ENCODE data around the gene HEPACAM. TPM values are rescaled to one million over a fixed set of nuclear protein-coding genes. Genes with fewer than 3 reads are reported as not detected.

Gene HEPACAM
- total and polyA plus RNA-seq, 8 donors: 0.04 to 0.31 (median 0.07) TPM; not detected in 3

- H3K4me3 ChIP-seq: no peak overlapping the region
- intact Hi-C loops (cut with DNase I): no loop called here
- no peaks in the 10 kb centered on the region for H3K36me3 ChIP-seq
- no peak overlapping the region for H3K27ac ChIP-seq
- H3K4me1 ChIP-seq: peaks cover 11 to 23% of the 10 kb centered on the region in 2 donors
- ATAC-seq: no peak
- no peaks in the 10 kb centered on the region for H3K9me3 ChIP-seq
- TF ChIP-seq, protein P1, sequence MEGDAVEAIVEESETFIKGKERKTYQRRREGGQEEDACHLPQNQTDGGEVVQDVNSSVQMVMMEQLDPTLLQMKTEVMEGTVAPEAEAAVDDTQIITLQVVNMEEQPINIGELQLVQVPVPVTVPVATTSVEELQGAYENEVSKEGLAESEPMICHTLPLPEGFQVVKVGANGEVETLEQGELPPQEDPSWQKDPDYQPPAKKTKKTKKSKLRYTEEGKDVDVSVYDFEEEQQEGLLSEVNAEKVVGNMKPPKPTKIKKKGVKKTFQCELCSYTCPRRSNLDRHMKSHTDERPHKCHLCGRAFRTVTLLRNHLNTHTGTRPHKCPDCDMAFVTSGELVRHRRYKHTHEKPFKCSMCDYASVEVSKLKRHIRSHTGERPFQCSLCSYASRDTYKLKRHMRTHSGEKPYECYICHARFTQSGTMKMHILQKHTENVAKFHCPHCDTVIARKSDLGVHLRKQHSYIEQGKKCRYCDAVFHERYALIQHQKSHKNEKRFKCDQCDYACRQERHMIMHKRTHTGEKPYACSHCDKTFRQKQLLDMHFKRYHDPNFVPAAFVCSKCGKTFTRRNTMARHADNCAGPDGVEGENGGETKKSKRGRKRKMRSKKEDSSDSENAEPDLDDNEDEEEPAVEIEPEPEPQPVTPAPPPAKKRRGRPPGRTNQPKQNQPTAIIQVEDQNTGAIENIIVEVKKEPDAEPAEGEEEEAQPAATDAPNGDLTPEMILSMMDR (IDR thresholded peaks at IDR 0.05): no peak
- H3K27me3 ChIP-seq: peaks cover 30 to 89% of the 10 kb centered on the region in 2 donors
- no peak for DNase-seq
Measured at GRCh38 chr11:124873951-124874350, 61.9 kb downstream of the HEPACAM start.

DNA sequence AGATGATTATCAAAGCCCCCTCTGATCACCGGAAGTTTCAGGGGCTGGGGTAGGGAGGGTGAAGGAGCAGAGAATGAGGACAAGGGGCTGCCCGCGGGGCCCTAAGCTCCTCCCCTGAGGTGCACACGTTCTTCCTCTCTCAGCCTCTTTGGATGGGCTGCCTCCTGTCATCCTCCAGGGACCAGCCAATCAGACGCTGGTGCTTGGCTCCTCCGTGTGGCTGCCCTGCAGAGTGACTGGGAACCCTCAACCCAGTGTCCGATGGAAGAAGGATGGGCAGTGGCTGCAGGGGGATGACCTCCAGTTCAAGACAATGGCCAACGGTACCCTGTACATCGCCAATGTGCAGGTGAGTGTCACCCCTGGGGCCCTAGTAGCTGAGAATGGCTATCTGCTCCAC is 63.1 kb downstream of the HEPACAM start:
- no peak for ATAC-seq
- Histone ChIP-seq H3K9me3 (no peaks in the 10 kb centered on the region), H3K27me3 (peaks cover 43 to 97% of the 10 kb centered on the region in 2 donors), H3K4me3 (no peak overlapping the region), H3K4me1 (peaks cover 11 to 36% of the 10 kb centered on the region in 2 donors), H3K27ac (no peak overlapping the region), H3K36me3 (no peaks in the 10 kb centered on the region)
- TF ChIP-seq, protein P1 (IDR thresholded peaks at IDR 0.05): no peak
- DNase-seq: no peak
- intact Hi-C loops (cut with DNase I): no loop called here

- Histone ChIP-seq H3K36me3 (no peaks in the 10 kb centered on the region), H3K4me3 (no peak overlapping the region), H3K27me3 (peaks cover 46 to 97% of the 10 kb centered on the region in 2 donors), H3K4me1 (peaks cover 9 to 36% of the 10 kb centered on the region in 2 donors), H3K27ac (no peak overlapping the region), H3K9me3 (no peaks in the 10 kb centered on the region)
- ATAC-seq: no peak
- TF ChIP-seq, protein P1 (IDR thresholded peaks at IDR 0.05): no peak
- DNase-seq: no peak
- intact Hi-C loops (cut with DNase I): no loop called here
Measured at GRCh38 chr11:124872280-124872679, 63.6 kb downstream of the HEPACAM start.

DNA sequence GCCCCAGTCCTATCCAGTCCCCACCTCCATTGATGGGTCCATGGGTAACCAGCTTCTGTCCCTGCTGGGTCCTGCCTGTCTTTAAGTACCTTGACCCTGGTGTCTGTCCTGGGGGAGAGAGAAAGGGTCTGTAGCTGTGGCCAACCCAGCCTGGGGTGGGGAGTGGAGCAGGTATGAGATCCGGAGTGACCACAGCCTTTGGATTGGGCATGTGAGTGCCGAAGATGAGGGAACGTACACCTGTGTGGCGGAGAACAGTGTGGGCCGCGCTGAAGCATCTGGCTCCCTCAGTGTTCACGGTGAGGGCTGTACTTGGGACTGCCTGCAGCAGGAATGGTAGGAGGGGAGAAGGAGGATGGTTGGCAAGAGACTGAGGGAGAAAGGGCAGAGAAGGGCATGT is 65.4 kb downstream of the HEPACAM start:
- no peak for DNase-seq
- no peak for ATAC-seq
- TF ChIP-seq, protein P1 (IDR thresholded peaks at IDR 0.05): no peak
- intact Hi-C loops (cut with DNase I): no loop called here
- Histone ChIP-seq H3K27me3 (peaks cover 64 to 100% of the 10 kb centered on the region in 2 donors), H3K27ac (no peak overlapping the region), H3K4me3 (no peak overlapping the region), H3K36me3 (no peaks in the 10 kb centered on the region), H3K9me3 (no peaks in the 10 kb centered on the region), H3K4me1 (peaks cover 4 to 39% of the 10 kb centered on the region in 2 donors)

GRCh38 chr11:124869856-124870387 is 65.9 kb downstream of the HEPACAM start:
- TF ChIP-seq, protein P1 (IDR thresholded peaks at IDR 0.05): no peak
- no peak overlapping the region for H3K4me3 ChIP-seq
- peaks cover 9 to 45% of the 10 kb centered on the region in 2 donors for H3K4me1 ChIP-seq
- intact Hi-C loops (cut with DNase I): no loop called here
- no peak for ATAC-seq
- DNase-seq: no peak
- peaks cover 69 to 100% of the 10 kb centered on the region in 2 donors for H3K27me3 ChIP-seq
- no peak overlapping the region for H3K27ac ChIP-seq
- no peaks in the 10 kb centered on the region for H3K9me3 ChIP-seq
- H3K36me3 ChIP-seq: no peaks in the 10 kb centered on the region
